BJ (cell line): ENCODE data around the gene ZBTB21. TPM values are rescaled to one million over a fixed set of nuclear protein-coding genes. Genes with fewer than 3 reads are reported as not detected.

Experiments
- CTCF ChIA-PET: fragments of 350-600 bp; formaldehyde crosslinking; extraction: SDS; loops from one replicate; lab custom pipeline; 2021; ENCODE audit warnings: antibody characterized with exemption, inconsistent platforms; lab: Yijun Ruan, JAX
- POLR2A ChIA-PET: fragments of 300-600 bp; sonication (Branson Sonifier 250); formaldehyde crosslinking; extraction: SDS; loops from one replicate; lab custom pipeline; 2021; ENCODE audit warnings: antibody characterized with exemption; lab: Charles Lee
- DNase-seq: peaks from one replicate; pipeline ENCODE4 v3.0.0-alpha.2; 2011; ENCODE audit warnings: low read depth
- H3K27me3 ChIP-seq: 2 replicates; pipeline ENCODE4 v1.6.0; 2011; ENCODE audit warnings: low read length; ENCODE audit not compliant: control insufficient read depth, insufficient read depth
- H3K36me3 ChIP-seq: 2 replicates; pipeline ENCODE4 v1.5.1; 2011; ENCODE audit warnings: low read length; ENCODE audit not compliant: control insufficient read depth, insufficient read depth
- H3K4me3 ChIP-seq: 2 replicates; pipeline ENCODE4 v1.5.1; 2011; ENCODE audit warnings: low read depth, mild to moderate bottlenecking, control low read depth, low read length
- polyA plus RNA-seq: library from polyadenylated mRNA; depleted of rRNA; stranded (reverse); fragments of >200 nt; gene quantifications from 2 replicates; pipeline ENCODE4 v1.2.3, GENCODE V29; 2011
- TF ChIP-seq, protein P1 (sequence below): IDR thresholded peaks from 2 replicates; pipeline ENCODE4 v1.5.1; 2011; ENCODE audit warnings: low read depth, mild to moderate bottlenecking, control low read depth, inconsistent platforms, low read length, moderate library complexity; ENCODE audit not compliant: insufficient read depth

The ZBTB21 gene
- polyA plus RNA-seq, 1 experiment = 8.1 TPM

- peak; percentile 37 for DNase-seq
- H3K36me3 ChIP-seq = no peaks in the 10 kb centered on the region
- TF ChIP-seq, protein P1, sequence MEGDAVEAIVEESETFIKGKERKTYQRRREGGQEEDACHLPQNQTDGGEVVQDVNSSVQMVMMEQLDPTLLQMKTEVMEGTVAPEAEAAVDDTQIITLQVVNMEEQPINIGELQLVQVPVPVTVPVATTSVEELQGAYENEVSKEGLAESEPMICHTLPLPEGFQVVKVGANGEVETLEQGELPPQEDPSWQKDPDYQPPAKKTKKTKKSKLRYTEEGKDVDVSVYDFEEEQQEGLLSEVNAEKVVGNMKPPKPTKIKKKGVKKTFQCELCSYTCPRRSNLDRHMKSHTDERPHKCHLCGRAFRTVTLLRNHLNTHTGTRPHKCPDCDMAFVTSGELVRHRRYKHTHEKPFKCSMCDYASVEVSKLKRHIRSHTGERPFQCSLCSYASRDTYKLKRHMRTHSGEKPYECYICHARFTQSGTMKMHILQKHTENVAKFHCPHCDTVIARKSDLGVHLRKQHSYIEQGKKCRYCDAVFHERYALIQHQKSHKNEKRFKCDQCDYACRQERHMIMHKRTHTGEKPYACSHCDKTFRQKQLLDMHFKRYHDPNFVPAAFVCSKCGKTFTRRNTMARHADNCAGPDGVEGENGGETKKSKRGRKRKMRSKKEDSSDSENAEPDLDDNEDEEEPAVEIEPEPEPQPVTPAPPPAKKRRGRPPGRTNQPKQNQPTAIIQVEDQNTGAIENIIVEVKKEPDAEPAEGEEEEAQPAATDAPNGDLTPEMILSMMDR = no peak
- CTCF ChIA-PET = no interaction called here
- no peak overlapping the region for H3K4me3 ChIP-seq
- H3K27me3 ChIP-seq = peaks cover 1% of the 10 kb centered on the region; the same call in 1 of the 2 replicates
- POLR2A ChIA-PET = no interaction called here
Measured at GRCh38 chr21:42056996-42057689, 47.0 kb upstream of the ZBTB21 start.

DNA sequence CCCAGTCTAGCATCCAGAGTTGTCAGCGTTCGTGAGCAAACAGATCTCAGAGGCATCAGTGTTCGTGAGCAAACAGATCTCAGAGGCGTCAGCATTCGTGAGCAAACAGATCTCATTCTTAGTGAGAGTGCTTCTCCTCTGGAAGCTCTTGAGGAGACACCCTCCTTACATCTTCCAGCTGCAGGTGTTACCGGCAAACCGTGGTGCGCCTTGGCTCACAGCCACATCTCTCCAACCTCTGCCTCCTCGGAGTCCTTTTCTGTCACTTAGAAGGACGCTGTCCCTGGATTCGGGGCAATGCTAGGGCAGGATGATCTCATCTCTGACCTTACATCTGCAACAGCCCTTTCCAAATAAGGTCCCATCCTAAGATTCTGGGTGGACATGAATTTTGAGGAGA is 46.3 kb upstream of the ZBTB21 start:
- Histone ChIP-seq H3K36me3 (no peaks in the 10 kb centered on the region), H3K4me3 (no peak overlapping the region), H3K27me3 (peaks cover 1% of the 10 kb centered on the region; the same call in 1 of the 2 replicates)
- TF ChIP-seq, protein P1 = no peak
- POLR2A ChIA-PET = no interaction called here
- no peak for DNase-seq
- CTCF ChIA-PET = no interaction called here

- H3K36me3 ChIP-seq = no peaks in the 10 kb centered on the region
- POLR2A ChIA-PET = no interaction called here
- TF ChIP-seq, protein P1 = no peak
- CTCF ChIA-PET = no interaction called here
- H3K27me3 ChIP-seq = peaks cover 1% of the 10 kb centered on the region; the same call in 1 of the 2 replicates
- H3K4me3 ChIP-seq = no peak overlapping the region
- DNase-seq = no peak
Measured at GRCh38 chr21:42055425-42055824, 45.3 kb upstream of the ZBTB21 start.

- POLR2A ChIA-PET = no interaction called here
- no peak for DNase-seq
- CTCF ChIA-PET = no interaction called here
- H3K36me3 ChIP-seq = no peaks in the 10 kb centered on the region
- TF ChIP-seq, protein P1 = no peak
- H3K4me3 ChIP-seq = no peak overlapping the region
- H3K27me3 ChIP-seq = peaks cover 1% of the 10 kb centered on the region; the same call in 1 of the 2 replicates
Measured at GRCh38 chr21:42051788-42052187, 41.6 kb upstream of the ZBTB21 start.

GRCh38 chr21:42049578-42050430 is 39.6 kb upstream of the ZBTB21 start:
- H3K4me3 ChIP-seq = no peak overlapping the region
- no peak for DNase-seq
- TF ChIP-seq, protein P1 = no peak
- POLR2A ChIA-PET = no interaction called here
- no peaks in the 10 kb centered on the region for H3K36me3 ChIP-seq
- H3K27me3 ChIP-seq = no peaks in the 10 kb centered on the region
- CTCF ChIA-PET = interaction anchor here (1.1 kb wide), 1 partner anchor 58 kb away, joined by 5 read pairs; no protein-coding TSS in a partner anchor
